A549 (cell line): ENCODE results near the gene TUBB3. TPM values are rescaled to one million over a fixed set of nuclear protein-coding genes. Genes with fewer than 3 reads are reported as not detected.

ENCODE experiments used
- ATAC-seq, 2 experiments: fragments of 200-7000 bp in 1 of 2; fragments of >200 bp in 1 of 2; cut with Nextera tagmentation in 1 of 2; cut with Tn5 transposase in 1 of 2; 3 replicates each; pipeline versions ENCODE4 v1.8.0 to v1.9.1; 2018 to 2020; ENCODE audit warnings: mild to moderate bottlenecking in 1 of 2, moderate library complexity in 1 of 2
- CTCF ChIA-PET: fragments of 300-600 bp; sonication (Branson Sonifier 250); formaldehyde crosslinking; extraction: SDS; loops from one replicate; lab custom pipeline; 2021; ENCODE audit warnings: antibody characterized with exemption, inconsistent platforms; lab: Yijun Ruan, JAX
- POLR2A ChIA-PET: fragments of 350-600 bp; formaldehyde crosslinking; extraction: SDS; loops from one replicate; lab custom pipeline; 2021; ENCODE audit warnings: antibody characterized with exemption, inconsistent platforms; lab: Yijun Ruan, JAX
- DNase-seq, 2 experiments: peaks; one replicate each; pipeline versions ENCODE4 v3.0.0 to v3.0.0-alpha.2; 2011 to 2016; ENCODE audit warnings: low read depth in 1 of 2, low spot score in 1 of 2
- FAIRE-seq: peaks from 2 replicates; lab custom pipeline; 2011; peaks lifted over from hg19 to GRCh38; lab: Jason Lieb, UNC
- H3K27ac ChIP-seq, 2 experiments: fragments of >200 bp; sonication (Bioruptor Twin); formaldehyde crosslinking; 3 replicates each; pipeline ENCODE4 v1.5.1; 2016 to 2017
- H3K4me1 ChIP-seq: fragments of >200 bp; sonication (Bioruptor Twin); formaldehyde crosslinking; 3 replicates; pipeline ENCODE4 v1.6.1; 2016
- H3K4me2 ChIP-seq: fragments of >200 bp; sonication (Bioruptor Twin); formaldehyde crosslinking; 3 replicates; pipeline ENCODE4 v1.6.1; 2016
- H3K4me3 ChIP-seq: fragments of >200 bp; sonication (Bioruptor Twin); formaldehyde crosslinking; 3 replicates; pipeline ENCODE4 v1.5.1; 2016
- H3K9me3 ChIP-seq: fragments of >200 bp; sonication (Bioruptor Twin); formaldehyde crosslinking; 3 replicates; pipeline ENCODE4 v1.6.1; 2016
- E2F6 ChIP-seq: IDR thresholded peaks from 2 replicates; pipeline ENCODE4 v1.6.1; 2012; ENCODE audit warnings: low read depth, borderline replicate concordance
- EHF ChIP-seq: fragments of 250-450 bp; sonication (Bioruptor Pico); IDR thresholded peaks from 2 replicates; pipeline ENCODE4 v1.5.0; 2020; ENCODE audit warnings: mild to moderate bottlenecking
- FOSL2 ChIP-seq, 2 experiments: fragments of 450-650 bp in 1 of 2; fragments of >200 bp in 1 of 2; sonication (Bioruptor Twin) in 1 of 2; formaldehyde crosslinking; IDR thresholded peaks; 2 replicates each; pipeline versions ENCODE4 v1.5.0 to v1.6.1; 2016 to 2020; ENCODE audit warnings: mild to moderate bottlenecking in 1 of 2, moderate library complexity in 1 of 2
- USF2 ChIP-seq: fragments of 450-650 bp; IDR thresholded peaks from 2 replicates; pipeline ENCODE4 v1.6.1; 2014; ENCODE audit warnings: antibody characterized with exemption
- WGBS: methylation state at CpG from one replicate; pipeline ENCODE4 v1.1.6; 2017; ENCODE audit errors: missing lambda C conversion rate; 5-methylcytosine and 5-hydroxymethylcytosine counted together
- polyA plus RNA-seq, 4 experiments: library from polyadenylated mRNA; depleted of rRNA in 3 of 4; stranded (reverse); fragments of >200 nt; fragmentation: RNase III in 1 of 4; extraction: RNeasy Plus Mini Kit Qiagen cat#74134 plus additional on column Dnase treatment in 1 of 4; gene quantifications; 2 replicates in 3 of 4; 3 replicates in 1 of 4; pipeline ENCODE4 v1.2.3, GENCODE V29; 2011 to 2017
- TF ChIP-seq, protein P1 (sequence below): fragments of >200 bp; sonication (Bioruptor Twin); formaldehyde crosslinking; IDR thresholded peaks from 3 replicates; pipeline ENCODE4 v1.5.1; 2016

The TUBB3 gene
- polyA plus RNA-seq, 2 of the 4 experiments (the other 2 are of a cell fraction) = 48.9 to 163 TPM

GRCh38 chr16:89984216-89984615, 61.1 kb downstream of the TUBB3 start:
- ATAC-seq (no peak), DNase-seq (no peak), FAIRE-seq (no peak)
- Histone ChIP-seq H3K9me3 (no peaks in the 10 kb centered on the region), H3K27ac (no peak overlapping the region), H3K4me2 (no peak overlapping the region), H3K4me3 (no peak overlapping the region), H3K4me1 (no peaks in the 10 kb centered on the region)
- no peak for TF ChIP-seq EHF
- TF ChIP-seq, protein P1, sequence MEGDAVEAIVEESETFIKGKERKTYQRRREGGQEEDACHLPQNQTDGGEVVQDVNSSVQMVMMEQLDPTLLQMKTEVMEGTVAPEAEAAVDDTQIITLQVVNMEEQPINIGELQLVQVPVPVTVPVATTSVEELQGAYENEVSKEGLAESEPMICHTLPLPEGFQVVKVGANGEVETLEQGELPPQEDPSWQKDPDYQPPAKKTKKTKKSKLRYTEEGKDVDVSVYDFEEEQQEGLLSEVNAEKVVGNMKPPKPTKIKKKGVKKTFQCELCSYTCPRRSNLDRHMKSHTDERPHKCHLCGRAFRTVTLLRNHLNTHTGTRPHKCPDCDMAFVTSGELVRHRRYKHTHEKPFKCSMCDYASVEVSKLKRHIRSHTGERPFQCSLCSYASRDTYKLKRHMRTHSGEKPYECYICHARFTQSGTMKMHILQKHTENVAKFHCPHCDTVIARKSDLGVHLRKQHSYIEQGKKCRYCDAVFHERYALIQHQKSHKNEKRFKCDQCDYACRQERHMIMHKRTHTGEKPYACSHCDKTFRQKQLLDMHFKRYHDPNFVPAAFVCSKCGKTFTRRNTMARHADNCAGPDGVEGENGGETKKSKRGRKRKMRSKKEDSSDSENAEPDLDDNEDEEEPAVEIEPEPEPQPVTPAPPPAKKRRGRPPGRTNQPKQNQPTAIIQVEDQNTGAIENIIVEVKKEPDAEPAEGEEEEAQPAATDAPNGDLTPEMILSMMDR = no peak
- no peak for TF ChIP-seq FOSL2 (IDR thresholded peaks at IDR 0.05)
- TF ChIP-seq FOSL2 (CRISPR knock-in tag; IDR thresholded peaks at IDR 0.05) = no peak
- CTCF ChIA-PET = interaction anchor here (0.6 to 2.0 kb wide), 3 partner anchors 10 to 36 kb away, joined by 3 to 7 read pairs (median 3); partner anchors contain the start of gene DEF8
- WGBS = 98% methylated on average over 7 of the region's 7 CpGs
- POLR2A ChIA-PET = no interaction called here

DNA sequence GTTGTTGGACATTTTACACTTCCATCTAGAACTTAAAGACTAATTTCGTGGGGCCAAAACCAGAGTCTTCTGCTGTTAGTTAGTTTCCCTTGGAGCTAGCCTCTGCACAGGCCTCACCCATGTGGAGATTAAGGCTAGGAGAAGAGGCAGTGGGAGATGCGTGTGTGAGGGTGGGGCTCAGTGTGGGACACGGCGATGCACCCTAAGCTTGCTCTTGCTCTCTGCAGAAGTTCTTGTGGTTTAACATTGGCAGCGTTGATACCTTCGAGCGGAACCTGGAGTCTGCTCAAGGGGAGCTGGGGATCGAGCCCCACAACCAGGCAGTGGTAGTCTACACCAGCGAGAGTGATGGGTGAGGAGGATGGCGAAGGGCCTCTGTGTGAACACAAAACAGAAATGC, 62.1 kb downstream of the TUBB3 start:
- TF ChIP-seq E2F6 (no peak), USF2 (no peak)
- TF ChIP-seq, all 56 proteins: peak for 0
- no peak for ATAC-seq
- ChIA-PET CTCF (interaction anchor here (2.0 kb wide), 1 partner anchor 11 kb away, joined by 7 read pairs; no protein-coding TSS in a partner anchor), POLR2A (interaction anchor here (0.5 kb wide), 1 partner anchor 98 kb away, joined by 3 read pairs; no protein-coding TSS in a partner anchor)
- WGBS = 95% methylated on average over 10 of the region's 10 CpGs
- Histone ChIP-seq H3K4me1 (no peaks in the 10 kb centered on the region), H3K27ac (no peak overlapping the region), H3K9me3 (no peaks in the 10 kb centered on the region), H3K4me2 (no peak overlapping the region), H3K4me3 (no peak overlapping the region)
- FAIRE-seq = no peak
- DNase-seq = no peak

Other genes with a start within 250 kb of the TUBB3 start
- gene CDK10, start 236.7 kb upstream of the TUBB3 start, polyA plus RNA-seq (2011; rRNA removed) = 35.9 and 40.2 TPM in 2 replicates
- 52.9 to 99.8 TPM (median 55.3 TPM) in 3 replicates for gene CDK10, start 236.7 kb upstream of the TUBB3 start, polyA plus RNA-seq (2017; fragmentation: RNase III; extraction: RNeasy Plus Mini Kit Qiagen cat#74134 plus additional on column Dnase treatment)
- gene SPATA2L, start 221.6 kb upstream of the TUBB3 start, polyA plus RNA-seq (2011; rRNA removed) = 3.5 and 3.6 TPM in 2 replicates
- 4.7 to 5.2 TPM (median 4.9 TPM) in 3 replicates for gene SPATA2L, start 221.6 kb upstream of the TUBB3 start, polyA plus RNA-seq (2017; fragmentation: RNase III; extraction: RNeasy Plus Mini Kit Qiagen cat#74134 plus additional on column Dnase treatment)
- 2.1 and 2.7 TPM in 2 replicates for gene VPS9D1, start 202.4 kb upstream of the TUBB3 start, polyA plus RNA-seq (2011; rRNA removed)
- 3.0 to 5.8 TPM (median 5.4 TPM) in 3 replicates for gene VPS9D1, start 202.4 kb upstream of the TUBB3 start, polyA plus RNA-seq (2017; fragmentation: RNase III; extraction: RNeasy Plus Mini Kit Qiagen cat#74134 plus additional on column Dnase treatment)
- gene ZNF276, start 201.8 kb upstream of the TUBB3 start, polyA plus RNA-seq (2011; rRNA removed) = 6.5 and 7.5 TPM in 2 replicates
- 14.0 to 15.4 TPM (median 15.1 TPM) in 3 replicates for gene ZNF276, start 201.8 kb upstream of the TUBB3 start, polyA plus RNA-seq (2017; fragmentation: RNase III; extraction: RNeasy Plus Mini Kit Qiagen cat#74134 plus additional on column Dnase treatment)
- 36.8 and 37.5 TPM in 2 replicates for gene FANCA, start 106.7 kb upstream of the TUBB3 start, polyA plus RNA-seq (2011; rRNA removed)
- 38.4 to 42.0 TPM (median 39.3 TPM) in 3 replicates for gene FANCA, start 106.7 kb upstream of the TUBB3 start, polyA plus RNA-seq (2017; fragmentation: RNase III; extraction: RNeasy Plus Mini Kit Qiagen cat#74134 plus additional on column Dnase treatment)
- 6.0 and 7.7 TPM in 2 replicates for gene SPIRE2, start 94.9 kb upstream of the TUBB3 start, polyA plus RNA-seq (2011; rRNA removed)
- 8.2 to 9.9 TPM (median 9.7 TPM) in 3 replicates for gene SPIRE2, start 94.9 kb upstream of the TUBB3 start, polyA plus RNA-seq (2017; fragmentation: RNase III; extraction: RNeasy Plus Mini Kit Qiagen cat#74134 plus additional on column Dnase treatment)
- gene TCF25, start 49.8 kb upstream of the TUBB3 start, polyA plus RNA-seq (2011; rRNA removed) = 80.4 and 125 TPM in 2 replicates
- 116 to 125 TPM (median 122 TPM) in 3 replicates for gene TCF25, start 49.8 kb upstream of the TUBB3 start, polyA plus RNA-seq (2017; fragmentation: RNase III; extraction: RNeasy Plus Mini Kit Qiagen cat#74134 plus additional on column Dnase treatment)
- gene MC1R, start 4.5 kb upstream of the TUBB3 start, polyA plus RNA-seq (2011; rRNA removed) = 7.4 and 8.0 TPM in 2 replicates
- gene MC1R, start 4.5 kb upstream of the TUBB3 start, polyA plus RNA-seq (2017; fragmentation: RNase III; extraction: RNeasy Plus Mini Kit Qiagen cat#74134 plus additional on column Dnase treatment) = 6.1 to 9.2 TPM (median 8.0 TPM) in 3 replicates
- gene DEF8, start 25.4 kb downstream of the TUBB3 start, polyA plus RNA-seq (2011; rRNA removed) = 63.6 and 69.4 TPM in 2 replicates
- gene DEF8, start 25.4 kb downstream of the TUBB3 start, polyA plus RNA-seq (2017; fragmentation: RNase III; extraction: RNeasy Plus Mini Kit Qiagen cat#74134 plus additional on column Dnase treatment) = 83.0 to 88.7 TPM (median 86.5 TPM) in 3 replicates
- gene DBNDD1, start 96.1 kb downstream of the TUBB3 start, polyA plus RNA-seq (2011; rRNA removed) = 23.0 and 24.2 TPM in 2 replicates
- gene DBNDD1, start 96.1 kb downstream of the TUBB3 start, polyA plus RNA-seq (2017; fragmentation: RNase III; extraction: RNeasy Plus Mini Kit Qiagen cat#74134 plus additional on column Dnase treatment) = 39.9 to 44.7 TPM (median 43.8 TPM) in 3 replicates
- not detected in 2 replicates for gene PRDM7, start 154.0 kb downstream of the TUBB3 start, polyA plus RNA-seq (2011; rRNA removed)
- gene PRDM7, start 154.0 kb downstream of the TUBB3 start, polyA plus RNA-seq (2017; fragmentation: RNase III; extraction: RNeasy Plus Mini Kit Qiagen cat#74134 plus additional on column Dnase treatment) = not detected in 3 replicates